Measurements from ENCODE around the gene SS18L1. TPM values are rescaled to one million over a fixed set of nuclear protein-coding genes. Genes with fewer than 3 reads are reported as not detected.

The SS18L1 gene
- total and polyA plus RNA-seq, 3 donors from 2014 or later, result 16.2 to 69.5 (median 54.6) TPM

DNA sequence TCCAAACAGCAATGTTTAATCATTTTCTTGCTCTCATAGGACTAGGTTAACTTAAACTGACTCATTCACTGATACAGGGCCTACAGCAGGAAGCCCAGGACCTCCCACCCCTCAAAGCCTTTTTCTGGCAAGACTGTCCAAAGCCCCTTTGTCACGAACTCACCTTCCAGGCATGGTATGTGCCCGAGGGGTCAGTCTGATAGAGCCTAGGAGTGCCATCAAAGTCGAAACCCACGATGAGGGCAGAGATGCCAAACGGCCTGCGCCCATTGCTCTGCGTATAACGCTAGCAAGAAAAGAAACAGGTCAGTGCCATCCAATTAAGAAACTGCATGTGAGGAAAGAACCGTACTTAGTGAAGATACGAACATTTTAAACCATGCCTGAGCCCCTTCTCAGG lies 4.7 kb upstream of the SS18L1 start:
- H3K27ac ChIP-seq, result no peak overlapping the region
- H3K36me3 ChIP-seq (ENCODE audit: low read depth, missing control alignments), result no peaks in the 10 kb centered on the region
- no peaks in the 10 kb centered on the region for H3K27me3 ChIP-seq
- peaks cover 20% of the 10 kb centered on the region for H3K4me1 ChIP-seq
- TF ChIP-seq POLR2A (IDR thresholded peaks at IDR 0.05), result no peak
- TF ChIP-seq, protein P1, sequence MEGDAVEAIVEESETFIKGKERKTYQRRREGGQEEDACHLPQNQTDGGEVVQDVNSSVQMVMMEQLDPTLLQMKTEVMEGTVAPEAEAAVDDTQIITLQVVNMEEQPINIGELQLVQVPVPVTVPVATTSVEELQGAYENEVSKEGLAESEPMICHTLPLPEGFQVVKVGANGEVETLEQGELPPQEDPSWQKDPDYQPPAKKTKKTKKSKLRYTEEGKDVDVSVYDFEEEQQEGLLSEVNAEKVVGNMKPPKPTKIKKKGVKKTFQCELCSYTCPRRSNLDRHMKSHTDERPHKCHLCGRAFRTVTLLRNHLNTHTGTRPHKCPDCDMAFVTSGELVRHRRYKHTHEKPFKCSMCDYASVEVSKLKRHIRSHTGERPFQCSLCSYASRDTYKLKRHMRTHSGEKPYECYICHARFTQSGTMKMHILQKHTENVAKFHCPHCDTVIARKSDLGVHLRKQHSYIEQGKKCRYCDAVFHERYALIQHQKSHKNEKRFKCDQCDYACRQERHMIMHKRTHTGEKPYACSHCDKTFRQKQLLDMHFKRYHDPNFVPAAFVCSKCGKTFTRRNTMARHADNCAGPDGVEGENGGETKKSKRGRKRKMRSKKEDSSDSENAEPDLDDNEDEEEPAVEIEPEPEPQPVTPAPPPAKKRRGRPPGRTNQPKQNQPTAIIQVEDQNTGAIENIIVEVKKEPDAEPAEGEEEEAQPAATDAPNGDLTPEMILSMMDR (IDR thresholded peaks at IDR 0.05), result no peak
- DNase-seq, result no peak
- WGBS, 2 donors, result 90 to 92% methylated on average over 10 of the region's 10 CpGs
- intact Hi-C loops (cut with DNase I; ENCODE audit: low total_unique reads), result no loop called here
- H3K4me3 ChIP-seq, result no peak overlapping the region
- H3K9me3 ChIP-seq, result no peaks in the 10 kb centered on the region

DNA sequence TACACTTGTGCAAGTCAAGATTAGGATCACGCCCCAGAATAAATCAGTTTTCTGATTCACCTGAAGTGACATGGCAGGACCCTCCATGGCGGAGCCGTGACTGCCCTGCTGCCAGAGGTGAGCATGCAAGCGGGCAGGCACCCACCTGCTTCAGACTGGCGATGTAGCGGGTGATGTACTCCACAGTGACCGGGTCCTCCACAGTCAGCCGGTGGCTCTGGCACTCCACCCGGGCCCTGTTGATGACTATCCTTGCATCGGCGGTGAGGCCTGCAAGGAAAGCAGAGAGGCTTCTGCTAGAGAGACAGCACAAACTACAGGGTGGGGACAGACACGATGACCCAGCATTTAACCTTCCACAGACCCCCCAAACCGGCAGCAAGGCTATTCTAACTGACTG lies 3.9 kb upstream of the SS18L1 start:
- Histone ChIP-seq H3K27me3 (no peaks in the 10 kb centered on the region), H3K9me3 (no peaks in the 10 kb centered on the region), H3K4me1 (peaks cover 19% of the 10 kb centered on the region), H3K27ac (no peak overlapping the region), H3K4me3 (no peak overlapping the region), H3K36me3 (ENCODE audit: low read depth, missing control alignments) (no peaks in the 10 kb centered on the region)
- TF ChIP-seq POLR2A (IDR thresholded peaks at IDR 0.05), result no peak
- TF ChIP-seq, protein P1 (IDR thresholded peaks at IDR 0.05), result no peak
- DNase-seq, result no peak
- 89 to 100% methylated on average over 1 to 13 of the region's 13 CpGs for WGBS, 2 donors
- intact Hi-C loops (cut with DNase I; ENCODE audit: low total_unique reads), result loop anchor here (5.0 kb wide), 1 partner anchor 72 kb away; the partner anchor contains the start of gene TAF4

DNA sequence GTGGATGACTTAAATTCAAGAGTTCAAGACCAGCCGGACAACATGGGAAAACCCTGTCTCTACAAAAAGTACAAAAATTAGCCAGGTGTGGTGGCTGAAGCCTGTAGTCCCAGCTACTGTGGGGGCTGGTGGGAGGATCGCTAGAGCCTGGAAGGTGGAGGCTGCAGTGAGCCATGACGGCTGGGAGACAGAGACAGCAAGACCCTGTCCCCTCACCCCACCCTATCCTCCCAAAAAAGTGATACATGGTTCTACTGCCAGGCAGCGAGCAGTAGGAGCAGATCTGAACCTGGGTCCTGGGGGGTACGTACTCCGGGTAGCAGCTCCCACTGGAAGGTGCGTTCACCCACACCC lies 2.5 kb upstream of the SS18L1 start:
- H3K27ac ChIP-seq, result no peak overlapping the region
- no peaks in the 10 kb centered on the region for H3K36me3 ChIP-seq (ENCODE audit: low read depth, missing control alignments)
- 67 to 79% methylated on average over 7 of the region's 7 CpGs for WGBS, 2 donors
- peaks cover 31% of the 10 kb centered on the region for H3K4me1 ChIP-seq
- H3K4me3 ChIP-seq, result no peak overlapping the region
- no peaks in the 10 kb centered on the region for H3K9me3 ChIP-seq
- TF ChIP-seq, protein P1 (IDR thresholded peaks at IDR 0.05), result no peak
- TF ChIP-seq POLR2A (IDR thresholded peaks at IDR 0.05), result no peak
- intact Hi-C loops (cut with DNase I; ENCODE audit: low total_unique reads), result loop anchor here (5.0 kb wide), 1 partner anchor 74 kb away; the partner anchor contains the start of gene TAF4
- DNase-seq, result no peak
- H3K27me3 ChIP-seq, result no peaks in the 10 kb centered on the region

DNA sequence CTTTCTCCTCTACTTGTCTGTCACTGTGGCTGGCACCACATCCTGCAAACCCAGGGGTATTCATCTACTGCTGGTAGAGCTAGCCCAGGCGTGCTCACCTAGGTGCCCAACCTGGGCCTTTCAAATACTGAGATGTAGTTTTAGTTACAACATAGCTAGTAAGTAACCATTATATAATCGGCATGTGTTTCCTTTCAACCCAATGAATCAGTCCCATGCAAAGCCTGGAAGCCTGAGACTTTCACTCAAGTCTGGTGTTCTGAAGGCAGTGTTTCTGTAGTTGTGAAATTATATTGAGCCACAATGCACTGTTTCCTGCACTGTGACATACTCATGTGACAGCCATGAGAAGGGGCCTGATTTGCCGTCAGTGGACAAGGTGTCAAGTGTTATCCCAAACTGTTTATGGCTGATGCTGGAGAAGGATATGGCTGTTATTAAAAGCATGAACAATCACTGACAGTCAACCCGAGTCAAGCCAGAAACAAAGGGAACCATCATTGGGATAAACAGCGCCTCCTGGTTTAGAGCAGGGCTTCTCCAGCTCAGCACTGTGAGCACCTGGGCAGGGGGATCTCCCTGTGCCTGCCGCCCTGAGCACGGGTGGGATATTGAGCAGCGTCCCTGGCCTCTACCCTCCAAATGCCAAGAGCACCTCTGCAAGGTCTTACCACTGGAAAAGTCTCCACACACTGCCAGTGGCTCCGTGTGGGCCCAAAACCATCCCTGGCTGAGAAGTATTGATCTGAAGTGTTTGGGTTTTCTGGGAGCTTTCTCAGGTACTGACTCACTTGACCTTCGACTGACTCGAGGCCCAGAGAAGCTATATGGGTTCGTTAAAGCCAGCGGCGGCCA lies 1.9 kb upstream of the SS18L1 start:
- Histone ChIP-seq H3K9me3 (no peaks in the 10 kb centered on the region), H3K4me1 (peaks cover 32% of the 10 kb centered on the region), H3K27ac (peak overlapping the region; percentile 64 to 98), H3K4me3 (peak overlapping the region; percentile 76 to 92), H3K27me3 (no peaks in the 10 kb centered on the region), H3K36me3 (ENCODE audit: low read depth, missing control alignments) (no peaks in the 10 kb centered on the region)
- no peak for DNase-seq
- intact Hi-C loops (cut with DNase I; ENCODE audit: low total_unique reads), result loop anchor here (5.0 kb wide), 1 partner anchor 74 kb away; the partner anchor contains the start of gene TAF4
- WGBS, 2 donors, result 17 to 18% methylated on average over 11 to 14 of the region's 14 CpGs
- TF ChIP-seq, protein P1 (IDR thresholded peaks at IDR 0.05), result peak in 1 of 3 experiments; percentile 11
- no peak for TF ChIP-seq POLR2A (IDR thresholded peaks at IDR 0.05)

All from testis (tissue), 3 donors.